H1 (cell line): ENCODE measurements around the gene ANKRD65. TPM values are rescaled to one million over a fixed set of nuclear protein-coding genes. Genes with fewer than 3 reads are reported as not detected.

Source experiments
- CTCF ChIA-PET: fragments of 300-600 bp; sonication (Branson Sonifier 250); formaldehyde crosslinking; loops from one replicate; lab custom pipeline; 2021; ENCODE audit not compliant: partially characterized antibody; lab: Charles Lee
- POLR2A ChIA-PET: fragments of 300-600 bp; sonication (Branson Sonifier 250); formaldehyde crosslinking; loops from one replicate; lab custom pipeline; 2021; ENCODE audit warnings: inconsistent platforms; ENCODE audit not compliant: partially characterized antibody; lab: Charles Lee
- DNase-seq, 2 experiments: peaks; one replicate each; pipeline versions ENCODE4 v3.0.0 to v3.0.0-alpha.2; 2010 to 2022; ENCODE audit warnings: low spot score in 2 of 2, low read depth in 1 of 2, mixed read lengths in 1 of 2
- FAIRE-seq: peaks from 2 replicates; lab custom pipeline; 2011; peaks lifted over from hg19 to GRCh38; lab: Jason Lieb, UNC
- H2AFZ ChIP-seq: 2 replicates; pipeline ENCODE4 v1.8.1; 2012; ENCODE audit warnings: low read length, inconsistent platforms
- H2AK5ac ChIP-seq: 2 replicates; pipeline ENCODE4 v1.6.1; 2013; ENCODE audit warnings: low read depth, low read length
- H2BK120ac ChIP-seq: replicated peaks from 2 replicates; pipeline ENCODE3; 2013; ENCODE audit warnings: low read depth, low read length, inconsistent platforms
- H2BK12ac ChIP-seq: 2 replicates; pipeline ENCODE4 v1.6.1; 2013; ENCODE audit warnings: low read depth, low read length
- H2BK15ac ChIP-seq: 2 replicates; pipeline ENCODE4 v1.6.1; 2013; ENCODE audit warnings: low read length
- H2BK20ac ChIP-seq: 2 replicates; pipeline ENCODE4 v1.6.1; 2013; ENCODE audit warnings: low read length
- H2BK5ac ChIP-seq: 2 replicates; pipeline ENCODE4 v1.6.1; 2013; ENCODE audit warnings: low read depth, low read length
- H3K14ac ChIP-seq: 2 replicates; pipeline ENCODE4 v1.6.1; 2013; ENCODE audit warnings: inconsistent platforms; ENCODE audit not compliant: insufficient read length
- H3K18ac ChIP-seq: 2 replicates; pipeline ENCODE4 v1.6.1; 2013; ENCODE audit warnings: low read length; ENCODE audit errors: extremely low read depth
- H3K23ac ChIP-seq: 2 replicates; pipeline ENCODE4 v1.6.1; 2013; ENCODE audit warnings: inconsistent platforms; ENCODE audit not compliant: insufficient read length
- H3K23me2 ChIP-seq: 2 replicates; pipeline ENCODE4 v1.6.1; 2013; ENCODE audit warnings: low read depth, low read length
- H3K27ac ChIP-seq: 2 replicates; pipeline ENCODE4 v1.6.1; 2011; ENCODE audit warnings: low read depth, low read length, inconsistent platforms
- H3K27me3 ChIP-seq, 4 experiments: replicated peaks in 1 of 4; 1 replicate in 1 of 4; 2 replicates in 3 of 4; pipeline versions ENCODE4 v1.6.1 to v1.8.1; 2011 to 2013; ENCODE audit warnings: low read length in 3 of 4, mild to moderate bottlenecking in 3 of 4, inconsistent platforms in 2 of 4, mixed read lengths in 2 of 4, moderate library complexity in 1 of 4; ENCODE audit not compliant: control insufficient read depth in 3 of 4, insufficient read depth in 3 of 4; ENCODE audit errors: extremely low read depth in 1 of 4
- H3K36me3 ChIP-seq, 4 experiments: 2 replicates each; pipeline versions ENCODE4 v1.6.1 to v1.8.1; 2011 to 2013; ENCODE audit warnings: mild to moderate bottlenecking in 4 of 4, low read length in 3 of 4, moderate library complexity in 2 of 4, control low read depth in 1 of 4, inconsistent platforms in 1 of 4; ENCODE audit not compliant: insufficient read depth in 4 of 4, control insufficient read depth in 2 of 4
- H3K4ac ChIP-seq: replicated peaks from 2 replicates; pipeline ENCODE3; 2013; ENCODE audit warnings: low read length, low read depth, mixed read lengths, inconsistent platforms; ENCODE audit not compliant: insufficient read length
- H3K4me1 ChIP-seq, 4 experiments: replicated peaks in 1 of 4; 1 replicate in 1 of 4; 2 replicates in 3 of 4; pipeline versions ENCODE4 v1.6.1 to v1.8.1; 2011 to 2013; ENCODE audit warnings: low read length in 3 of 4, inconsistent platforms in 2 of 4, mixed read lengths in 1 of 4; ENCODE audit not compliant: insufficient read depth in 4 of 4, control insufficient read depth in 3 of 4
- H3K4me2 ChIP-seq, 2 experiments: 2 replicates each; pipeline versions ENCODE4 v1.6.1 to v1.8.1; 2011 to 2013; ENCODE audit warnings: low read depth in 2 of 2, low read length in 2 of 2, control low read depth in 1 of 2, inconsistent platforms in 1 of 2, mild to moderate bottlenecking in 1 of 2; ENCODE audit not compliant: insufficient read depth in 1 of 2
- H3K4me3 ChIP-seq, 4 experiments: fragments of 200-600, 300-600 bp in 1 of 4; sonication (generic), shearing (Covaris generic), sonication (Bioruptor Twin) in 1 of 4; 2 replicates each; pipeline versions ENCODE4 v1.5.1 to v1.8.1; 2011 to 2016; ENCODE audit warnings: low read length in 4 of 4, low read depth in 3 of 4, control low read depth in 2 of 4, inconsistent platforms in 2 of 4, mild to moderate bottlenecking in 2 of 4, mixed read lengths in 1 of 4, moderate library complexity in 1 of 4; ENCODE audit not compliant: insufficient read depth in 2 of 4; ENCODE audit errors: extremely low read depth in 1 of 4
- H3K56ac ChIP-seq: replicated peaks from 2 replicates; pipeline ENCODE3; 2013; ENCODE audit warnings: low read depth, mild to moderate bottlenecking, mixed read lengths, low read length, inconsistent platforms; ENCODE audit not compliant: insufficient read length
- H3K79me1 ChIP-seq: 2 replicates; pipeline ENCODE4 v1.6.1; 2013; ENCODE audit warnings: low read depth, low read length, control low read depth
- H3K79me2 ChIP-seq, 2 experiments: 2 replicates each; pipeline versions ENCODE4 v1.6.1 to v1.8.1; 2012 to 2013; ENCODE audit warnings: low read length in 2 of 2, mild to moderate bottlenecking in 2 of 2, inconsistent platforms in 1 of 2; ENCODE audit not compliant: insufficient read depth in 2 of 2, control insufficient read depth in 1 of 2
- H3K9ac ChIP-seq, 4 experiments: replicated peaks in 1 of 4; 1 replicate in 1 of 4; 2 replicates in 3 of 4; pipeline versions ENCODE4 v1.6.1 to v1.8.1; 2011 to 2013; ENCODE audit warnings: low read depth in 3 of 4, low read length in 3 of 4, control low read depth in 2 of 4, mild to moderate bottlenecking in 2 of 4, moderate library complexity in 2 of 4, inconsistent platforms in 1 of 4; ENCODE audit errors: extremely low read depth in 1 of 4
- H3K9me3 ChIP-seq, 2 experiments: 2 replicates each; pipeline versions ENCODE4 v1.6.1 to v1.8.1; 2012 to 2013; ENCODE audit warnings: mild to moderate bottlenecking in 2 of 2, moderate library complexity in 2 of 2, control low read depth in 1 of 2, inconsistent platforms in 1 of 2, low read depth in 1 of 2, low read length in 1 of 2, mixed read lengths in 1 of 2; ENCODE audit not compliant: insufficient read depth in 2 of 2
- H4K20me1 ChIP-seq, 2 experiments: replicated peaks in 1 of 2; 2 replicates each; pipeline versions ENCODE3 to v1.8.1; 2011 to 2013; ENCODE audit warnings: inconsistent platforms in 2 of 2, low read length in 2 of 2, mild to moderate bottlenecking in 1 of 2; ENCODE audit not compliant: insufficient read depth in 2 of 2, control insufficient read depth in 1 of 2
- H4K5ac ChIP-seq: 2 replicates; pipeline ENCODE4 v1.6.1; 2013; ENCODE audit warnings: low read length, low read depth, mixed read lengths, inconsistent platforms; ENCODE audit not compliant: insufficient read length
- H4K8ac ChIP-seq: 2 replicates; pipeline ENCODE4 v1.8.0; 2013; ENCODE audit warnings: mild to moderate bottlenecking, moderate library complexity, low read length, inconsistent platforms; ENCODE audit not compliant: insufficient read depth; ENCODE audit errors: extremely low read depth
- H4K91ac ChIP-seq: replicated peaks from 2 replicates; pipeline ENCODE3; 2013; ENCODE audit warnings: low read length, mixed read lengths, inconsistent platforms; ENCODE audit not compliant: insufficient read length
- CBX5 ChIP-seq: fragments of 300-800, 300-1000 bp; sonication (generic); IDR thresholded peaks from 2 replicates; pipeline ENCODE4 v1.7.1; 2016; ENCODE audit warnings: antibody characterized with exemption, low read length, low read depth
- EGR1 ChIP-seq: IDR thresholded peaks from 2 replicates; pipeline ENCODE4 v1.6.1; 2011; ENCODE audit warnings: low read depth, low read length, borderline replicate concordance
- RXRA ChIP-seq: IDR thresholded peaks from 2 replicates; pipeline ENCODE4 v1.6.1; 2011; ENCODE audit warnings: low read depth, mild to moderate bottlenecking, low read length, moderate library complexity; ENCODE audit not compliant: insufficient read depth
- SP2 ChIP-seq: IDR thresholded peaks from 2 replicates; pipeline ENCODE4 v1.6.1; 2012; ENCODE audit warnings: mild to moderate bottlenecking, low read length, inconsistent platforms
- WGBS, 2 experiments: shearing (Covaris generic) in 1 of 2; methylation state at CpG; one replicate each; pipeline versions ENCODE4 v1.1.6 to v1.1.7; 2013 to 2015; ENCODE audit warnings: low lambda C conversion rate in 2 of 2, mixed read lengths in 2 of 2, inconsistent platforms in 1 of 2, low coverage in 1 of 2, missing lambda C conversion rate in 1 of 2; ENCODE audit not compliant: insufficient replicate concordance in 2 of 2, insufficient coverage in 1 of 2, insufficient read length in 1 of 2; ENCODE audit errors: extremely low coverage in 1 of 2, missing lambda C conversion rate in 1 of 2; 5-methylcytosine and 5-hydroxymethylcytosine counted together
- polyA plus RNA-seq, 7 experiments: library from polyadenylated mRNA; depleted of rRNA in 3 of 7; stranded (reverse) in 5 of 7; unstranded in 2 of 7; fragments of >200 nt in 5 of 7; fragments of 200-250 nt in 2 of 7; gene quantifications; 1 replicate in 5 of 7; 2 replicates in 1 of 7; 4 replicates in 1 of 7; pipeline versions ENCODE4 v1.2.1 to v1.2.3, GENCODE V29; 2011 to 2013; ENCODE audit warnings: missing spikeins in 2 of 7, mixed read lengths in 2 of 7
- total RNA-seq: library from RNA; stranded (reverse); fragmentation: NEBNext Ultra II Directional; extraction: Animal tissue kit (Norgen Biotek cat#: 25700); gene quantifications from 2 replicates; pipeline ENCODE4 v1.2.1, GENCODE V29; 2021

ANKRD65 gene
- total and polyA plus RNA-seq, 2 of the 8 experiments (the other 6 are each of a cell fraction or from before 2014, with no cell fraction given), result 1.8 to 2.0 TPM

GRCh38 chr1:1455366-1455884 is 34.3 kb upstream of the ANKRD65 start:
- Histone ChIP-seq H3K9ac (no peak overlapping the region), H4K20me1 (no peaks in the 10 kb centered on the region), H3K36me3 (no peaks in the 10 kb centered on the region), H3K9me3 (no peaks in the 10 kb centered on the region), H3K23me2 (no peaks in the 10 kb centered on the region), H4K8ac (no peak overlapping the region), H2BK5ac (no peak overlapping the region), H2BK12ac (no peak overlapping the region), H4K91ac (no peak overlapping the region), H3K14ac (no peak overlapping the region), H3K4me3 (no peak overlapping the region), H3K23ac (no peak overlapping the region), H4K5ac (no peak overlapping the region), H2AFZ (no peak overlapping the region), H3K79me1 (no peaks in the 10 kb centered on the region), H2BK20ac (no peak overlapping the region), H3K27ac (no peak overlapping the region), H2BK120ac (no peak overlapping the region), H3K56ac (no peak overlapping the region), H3K4me2 (no peak overlapping the region), H2BK15ac (no peak overlapping the region), H2AK5ac (no peak overlapping the region), H3K4me1 (no peaks in the 10 kb centered on the region), H3K27me3 (no peaks in the 10 kb centered on the region), H3K79me2 (no peaks in the 10 kb centered on the region), H3K4ac (no peak overlapping the region), H3K18ac (no peak overlapping the region)
- ChIA-PET POLR2A (interaction anchor here (0.6 to 1.4 kb wide), 2 partner anchors 14 to 25 kb away, joined by 3 to 4 read pairs; no protein-coding TSS in a partner anchor), CTCF (interaction anchor here (0.7 to 1.2 kb wide), 3 partner anchors 14 to 49 kb away, joined by 3 to 4 read pairs (median 3); no protein-coding TSS in a partner anchor)
- FAIRE-seq (no peak), DNase-seq (no peak)
- 95% methylated on average over 28 of the region's 30 CpGs; no CpG with 5 or more reads in 1 of the 2 experiments for WGBS, 2 experiments
- TF ChIP-seq RXRA (no peak), CBX5 (no peak), EGR1 (no peak), SP2 (no peak)
